HepG2 (cell line): ENCODE data around the gene COMMD9. TPM values are rescaled to one million over a fixed set of nuclear protein-coding genes. Genes with fewer than 3 reads are reported as not detected.

Experiments
- ATAC-seq: fragments of 200-7000 bp; cut with Tn5 transposase; 3 replicates; pipeline ENCODE4 v1.9.1; 2020; ENCODE audit warnings: mild to moderate bottlenecking, moderate library complexity
- BruUV-seq: library from RNA; stranded (reverse); fragments of 400-500 nt; replicated peaks from 2 replicates; lab custom pipeline; 2021; lab: Mats Ljungman, UMichigan
- CTCF ChIA-PET: fragments of 300-600 bp; formaldehyde crosslinking; extraction: SDS; loops from one replicate; lab custom pipeline; 2021; ENCODE audit warnings: low total read pairs, inconsistent platforms, low intra/inter-chr PET ratio; lab: Yijun Ruan, JAX
- POLR2A ChIA-PET: fragments of 350-600 bp; sonication (Branson Sonifier 250); formaldehyde crosslinking; loops from one replicate; lab custom pipeline; 2020; ENCODE audit warnings: antibody characterized with exemption, inconsistent platforms; lab: Yijun Ruan, JAX
- DNase-seq: peaks from one replicate; pipeline ENCODE4 v3.0.0-alpha.2; 2015; ENCODE audit warnings: low spot score
- FAIRE-seq: peaks from 3 replicates; lab custom pipeline; 2011; peaks lifted over from hg19 to GRCh38; lab: Jason Lieb, UNC
- H2AFZ ChIP-seq: one replicate; pipeline ENCODE4 v1.6.1; 2011; ENCODE audit warnings: low read length, inconsistent platforms
- H3K27ac ChIP-seq: fragments of 300-600 bp; 3 replicates; pipeline ENCODE4 v1.8.0; 2011; ENCODE audit warnings: mixed run types, mild to moderate bottlenecking, mixed read lengths, low read length, inconsistent platforms; ENCODE audit not compliant: insufficient read depth; ENCODE audit errors: extremely low read length
- H3K27me3 ChIP-seq, 2 experiments: fragments of 200-600 bp in 1 of 2; 2 replicates in 1 of 2; 3 replicates in 1 of 2; pipeline versions ENCODE4 v1.6.0 to v1.8.0; 2011; ENCODE audit warnings: low read length in 2 of 2, mild to moderate bottlenecking in 2 of 2, moderate library complexity in 2 of 2, inconsistent platforms in 1 of 2; ENCODE audit not compliant: insufficient read depth in 2 of 2, control insufficient read depth in 1 of 2
- H3K36me3 ChIP-seq, 2 experiments: fragments of 200-600 bp in 1 of 2; replicated peaks in 1 of 2; 2 replicates in 1 of 2; 3 replicates in 1 of 2; pipeline versions ENCODE4 v1.5.1 to v1.8.0; 2011; ENCODE audit warnings: low read length in 2 of 2, inconsistent platforms in 1 of 2; ENCODE audit not compliant: insufficient read depth in 2 of 2, control insufficient read depth in 1 of 2
- H3K4me1 ChIP-seq: 2 replicates; pipeline ENCODE4 v1.5.1; 2012; ENCODE audit warnings: low read length, inconsistent platforms; ENCODE audit not compliant: insufficient read depth
- H3K4me2 ChIP-seq: 2 replicates; pipeline ENCODE4 v1.6.0; 2011; ENCODE audit warnings: low read depth, low read length, inconsistent platforms
- H3K4me3 ChIP-seq, 3 experiments: fragments of 200-600 bp in 1 of 3; sonication (generic), shearing (Covaris generic) in 1 of 3; replicated peaks in 1 of 3; 2 replicates each; pipeline ENCODE4 v1.5.1; 2011 to 2016; ENCODE audit warnings: low read length in 3 of 3, inconsistent platforms in 2 of 3, low read depth in 2 of 3, mild to moderate bottlenecking in 2 of 3, control low read depth in 1 of 3, mixed read lengths in 1 of 3; ENCODE audit not compliant: insufficient read depth in 1 of 3
- H3K79me2 ChIP-seq: one replicate; pipeline ENCODE4 v1.6.1; 2011; ENCODE audit warnings: low read length, inconsistent platforms; ENCODE audit not compliant: insufficient read depth
- H3K9ac ChIP-seq: 2 replicates; pipeline ENCODE4 v1.6.0; 2011; ENCODE audit warnings: mild to moderate bottlenecking, low read depth, low read length, inconsistent platforms; ENCODE audit not compliant: insufficient read depth
- H3K9me3 ChIP-seq: 2 replicates; pipeline ENCODE4 v1.5.1; 2012; ENCODE audit warnings: mild to moderate bottlenecking, low read length
- H4K20me1 ChIP-seq: 2 replicates; pipeline ENCODE4 v1.6.0; 2011; ENCODE audit warnings: inconsistent platforms, mild to moderate bottlenecking, low read length, moderate library complexity; ENCODE audit not compliant: insufficient read depth
- ATF4 ChIP-seq, 2 experiments: fragments of 450-650 bp in 1 of 2; sonication (generic) in 1 of 2; formaldehyde crosslinking; IDR thresholded peaks; 2 replicates each; pipeline versions ENCODE4 v1.5.0 to v1.8.0; 2020 to 2022; ENCODE audit warnings: mild to moderate bottlenecking in 1 of 2, missing genetic modification reagents in 1 of 2
- CHD2 ChIP-seq: IDR thresholded peaks from 2 replicates; pipeline ENCODE4 v1.6.1; 2011; ENCODE audit warnings: low read depth, low read length, improper control_type of control experiment
- KAT2B ChIP-seq: fragments of 150-350 bp; IDR thresholded peaks from 2 replicates; pipeline ENCODE4 v1.6.1; 2014; ENCODE audit warnings: low read depth, low read length, borderline replicate concordance
- MEF2D ChIP-seq: sonication (generic); formaldehyde crosslinking; IDR thresholded peaks from 2 replicates; pipeline ENCODE4 v1.5.1; 2020; ENCODE audit warnings: mild to moderate bottlenecking, missing genetic modification reagents
- SNRNP70 ChIP-seq: fragments of 200-400 bp; formaldehyde crosslinking; IDR thresholded peaks from 2 replicates; pipeline ENCODE4 v1.6.1; 2017; ENCODE audit warnings: mild to moderate bottlenecking, low read depth, low read length, moderate library complexity
- SPEN ChIP-seq: sonication (generic); formaldehyde crosslinking; IDR thresholded peaks from 2 replicates; pipeline ENCODE4 v1.5.1; 2020; ENCODE audit warnings: low read depth, mild to moderate bottlenecking, missing genetic modification reagents
- TAF1 ChIP-seq: sonication (generic); formaldehyde crosslinking; IDR thresholded peaks from 2 replicates; pipeline ENCODE4 v1.4.0; 2020; ENCODE audit warnings: missing genetic modification reagents
- WGBS: methylation state at CpG from one replicate; pipeline ENCODE4 v1.1.6; 2017; ENCODE audit warnings: low lambda C conversion rate; 5-methylcytosine and 5-hydroxymethylcytosine counted together
- in situ Hi-C: cut with HindIII; loops from 2 replicates; pipeline ENCODE4 v1.10.0; 2017; ENCODE audit warnings: low pct_unique_long_range_greater_than_20kb; ENCODE audit not compliant: extremely low pct_ligation_motif_present
- intact Hi-C: fragments of 100-400 bp; cut with micrococcal nuclease; formaldehyde crosslinking; loops from one replicate; pipeline ENCODE4 v1.10.0; 2022; ENCODE audit not compliant: unreplicated experiment
- polyA plus RNA-seq, 8 experiments: library from polyadenylated mRNA; depleted of rRNA in 3 of 8; stranded (reverse) in 7 of 8; unstranded in 1 of 8; fragments of >200 nt; fragmentation: Illumina TruSeq in 4 of 8; extraction: Trizol in 4 of 8; gene quantifications; 2 replicates each; pipeline versions ENCODE4 v1.2.1 to v1.2.3, GENCODE V29; 2011 to 2016; ENCODE audit warnings: low read depth in 4 of 8, missing spikeins in 1 of 8, mixed read lengths in 1 of 8; ENCODE audit not compliant: insufficient read depth in 1 of 8
- total RNA-seq, 5 experiments: library from RNA; depleted of rRNA; stranded (reverse); fragments of >200 nt; fragmentation: Illumina TruSeq; extraction: Trizol; gene quantifications; 2 replicates each; pipeline ENCODE4 v1.2.3, GENCODE V29; 2016; ENCODE audit warnings: low read depth in 1 of 5

Gene COMMD9
- total and polyA plus RNA-seq, 2 of the 13 experiments (the other 11 are each of a cell fraction or from before 2014, with no cell fraction given), result 47.3 to 76.7 TPM

GRCh38 chr11:36304351-36304750 lies 15.1 kb upstream of the COMMD9 start:
- Histone ChIP-seq H3K4me2 (no peak overlapping the region), H3K4me3 (no peak overlapping the region), H3K9me3 (no peaks in the 10 kb centered on the region), H3K9ac (no peak overlapping the region), H3K36me3 (no peaks in the 10 kb centered on the region), H3K27ac (no peak overlapping the region), H3K79me2 (no peaks in the 10 kb centered on the region), H2AFZ (no peak overlapping the region), H3K27me3 (peaks cover 1 to 4% of the 10 kb centered on the region in 2 experiments; a peak in 2 of 5 replicates), H4K20me1 (no peaks in the 10 kb centered on the region), H3K4me1 (no peaks in the 10 kb centered on the region)
- ChIA-PET POLR2A (no interaction called here), CTCF (no interaction called here)
- FAIRE-seq (no peak), DNase-seq (no peak), ATAC-seq (no peak)
- intact Hi-C loops, result no loop called here
- BruUV-seq, result no TSS peak
- in situ Hi-C loops, result loop anchor here (10.0 kb wide), 1 partner anchor 170 kb away; no protein-coding TSS in a partner anchor
- WGBS, result 0% methylated on average over 1 of the region's 1 CpG
- no peak for TF ChIP-seq SNRNP70
- no peak for TF ChIP-seq TAF1 (CRISPR knock-in tag)
- no peak for TF ChIP-seq ATF4 (CRISPR knock-in tag; IDR thresholded peaks at IDR 0.05)

GRCh38 chr11:36300650-36301049 lies 11.4 kb upstream of the COMMD9 start:
- no TSS peak for BruUV-seq
- intact Hi-C loops, result no loop called here
- ChIA-PET POLR2A (no interaction called here), CTCF (no interaction called here)
- H3K9me3 ChIP-seq, result no peaks in the 10 kb centered on the region
- no peak overlapping the region for H3K4me2 ChIP-seq
- H3K4me1 ChIP-seq, result no peaks in the 10 kb centered on the region
- no peaks in the 10 kb centered on the region for H3K36me3 ChIP-seq
- FAIRE-seq, result no peak
- no peak for DNase-seq
- no peak overlapping the region for H3K4me3 ChIP-seq
- H4K20me1 ChIP-seq, result no peaks in the 10 kb centered on the region
- in situ Hi-C loops, result loop anchor here (10.0 kb wide), 1 partner anchor 174 kb away; no protein-coding TSS in a partner anchor
- H3K27me3 ChIP-seq, result peaks cover 1 to 7% of the 10 kb centered on the region in 2 experiments; a peak in 2 of 5 replicates
- no peaks in the 10 kb centered on the region for H3K79me2 ChIP-seq
- 3% methylated on average over 3 of the region's 3 CpGs for WGBS
- TF ChIP-seq SPEN (CRISPR knock-in tag) (no peak), CHD2 (no peak), MEF2D (CRISPR knock-in tag) (no peak), KAT2B (no peak)
- TF ChIP-seq, all 625 proteins: peak for 0
- Histone ChIP-seq H2AFZ (no peak overlapping the region), H3K9ac (no peak overlapping the region), H3K27ac (no peak overlapping the region)
- ATAC-seq, result no peak
